Measurements from ENCODE around the gene MAGEA11.
"Not testable (repeated sequence)": the region's sequence is repeated elsewhere in the genome, so short reads cannot be mapped to it uniquely, and the experiment has no call there.

The MAGEA11 gene

DNA sequence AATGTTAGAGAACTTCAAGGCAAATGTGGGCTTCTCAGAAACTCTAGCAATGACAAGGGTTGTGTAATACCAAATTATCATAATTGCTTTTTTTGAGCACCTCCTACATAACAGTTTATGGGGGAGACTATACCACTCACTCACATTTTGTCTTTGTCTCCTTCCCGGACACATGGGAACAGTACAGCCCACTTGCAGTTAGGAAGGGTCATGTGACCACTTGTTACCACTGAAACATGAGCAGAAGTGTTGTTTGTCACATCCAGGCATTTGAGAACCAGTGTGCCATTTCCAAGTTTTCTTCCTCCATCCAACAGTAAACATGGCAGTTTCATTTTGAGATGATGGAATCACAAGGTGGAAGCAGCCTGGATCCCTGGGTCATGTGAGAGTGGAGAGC, 6.9 kb downstream of the MAGEA11 start:
- DNase-seq: no peak

GRCh38 chrX:149720021-149720689, 8.3 kb downstream of the MAGEA11 start:
- no peak for DNase-seq

- DNase-seq: not testable (repeated sequence)
These were observed 9.4 kb downstream of the MAGEA11 start for GRCh38 chrX:149721241-149721640.

- DNase-seq: no peak
These were observed 9.9 kb downstream of the MAGEA11 start for GRCh38 chrX:149721778-149722177.

- DNase-seq: not testable (repeated sequence)
These were observed 11.8 kb downstream of the MAGEA11 start for GRCh38 chrX:149723583-149724118.

DNA sequence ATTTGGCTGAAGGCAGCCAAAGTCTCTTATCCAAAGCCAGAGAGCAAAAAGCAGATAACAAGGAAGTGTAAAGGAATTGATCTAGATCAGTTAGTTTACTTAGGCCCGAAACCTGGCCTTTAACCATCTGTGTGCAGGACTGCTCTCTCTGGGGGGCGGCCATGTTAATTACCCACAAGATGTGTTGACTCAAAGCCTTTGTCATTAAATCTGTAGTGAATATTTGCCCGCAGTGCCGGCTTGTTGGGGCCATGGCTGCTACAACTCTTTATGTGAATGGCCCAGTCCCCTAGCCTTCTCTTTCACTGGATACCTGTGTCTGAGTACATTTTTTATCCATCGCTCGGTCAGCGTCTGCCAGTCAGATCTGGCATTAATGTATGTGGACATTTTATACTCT, 15.4 kb downstream of the MAGEA11 start:
- not testable (repeated sequence) for DNase-seq

- DNase-seq: not testable (repeated sequence)
These were observed 30.4 kb downstream of the MAGEA11 start for GRCh38 chrX:149742269-149742668.

DNA sequence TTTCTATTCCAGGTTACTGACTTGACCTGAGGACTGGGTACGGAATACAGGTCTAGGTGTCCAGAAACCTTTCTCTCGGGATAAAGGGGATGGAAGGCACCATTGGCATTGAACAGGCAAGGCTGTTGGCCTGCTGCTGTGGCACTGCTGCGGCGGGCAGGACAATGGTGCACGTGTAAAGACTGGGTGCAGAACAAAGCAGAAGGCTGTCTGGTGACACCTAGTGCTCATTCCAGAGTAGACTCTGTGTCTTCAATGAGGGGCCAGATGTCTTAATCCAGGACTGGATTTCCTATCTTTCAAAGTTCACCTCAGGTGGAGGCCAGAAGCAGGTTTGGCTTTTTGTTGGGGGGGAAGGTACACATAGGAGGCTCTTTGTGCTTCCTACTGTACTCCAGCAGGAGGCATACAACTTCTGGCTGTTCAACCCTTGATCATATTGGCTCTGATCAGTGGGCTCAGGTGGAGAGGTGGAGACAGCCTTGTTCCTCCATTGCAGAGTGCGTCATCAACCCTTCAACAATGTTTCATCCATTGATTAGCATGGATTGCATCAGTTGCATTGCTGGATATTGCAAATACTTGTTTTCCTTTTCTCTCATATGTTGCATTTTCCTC, 34.6 kb downstream of the MAGEA11 start:
- DNase-seq: not testable (repeated sequence)

- no peak for DNase-seq
These were observed 45.6 kb downstream of the MAGEA11 start for GRCh38 chrX:149757206-149758067.

- no peak for DNase-seq
These were observed 46.3 kb downstream of the MAGEA11 start for GRCh38 chrX:149758068-149758714.

DNA sequence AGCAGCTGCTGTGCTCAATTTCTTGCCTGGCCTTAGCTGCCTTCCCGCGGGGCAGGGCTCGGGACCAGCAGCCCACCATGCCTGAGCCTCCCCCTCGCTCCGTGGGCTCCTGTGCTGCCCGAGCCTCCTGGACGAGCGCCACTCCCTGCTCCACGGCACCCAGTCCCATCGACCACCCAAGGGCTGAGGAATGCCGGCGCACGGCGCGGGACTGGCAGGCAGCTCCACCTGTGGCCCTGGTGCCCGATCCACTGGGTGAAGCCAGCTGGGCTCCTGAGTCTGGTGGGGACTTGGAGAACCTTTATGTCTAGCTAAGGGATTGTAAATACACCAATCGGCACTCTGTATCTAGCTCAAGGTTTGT, 46.8 kb downstream of the MAGEA11 start:
- not testable (repeated sequence) for DNase-seq

DNA sequence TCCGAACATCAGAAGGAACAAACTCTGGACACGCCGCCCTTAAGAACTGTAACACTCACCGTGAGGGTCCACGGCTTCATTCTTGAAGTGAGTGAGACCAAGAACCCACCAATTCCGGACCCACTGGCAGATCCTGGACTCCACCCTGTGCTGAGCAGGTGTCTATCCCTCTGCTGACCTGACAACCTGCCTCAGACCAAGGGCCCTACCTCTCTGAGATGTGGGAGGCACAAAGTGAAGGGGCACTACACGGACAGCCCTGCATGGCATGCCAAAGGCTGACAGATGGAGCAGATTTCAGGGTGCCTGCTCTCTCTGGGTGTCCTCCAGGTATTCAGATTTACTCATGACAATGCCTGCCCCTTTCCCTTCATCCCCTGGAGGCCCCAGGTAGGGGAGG, 48.0 kb downstream of the MAGEA11 start:
- no peak for DNase-seq

DNA sequence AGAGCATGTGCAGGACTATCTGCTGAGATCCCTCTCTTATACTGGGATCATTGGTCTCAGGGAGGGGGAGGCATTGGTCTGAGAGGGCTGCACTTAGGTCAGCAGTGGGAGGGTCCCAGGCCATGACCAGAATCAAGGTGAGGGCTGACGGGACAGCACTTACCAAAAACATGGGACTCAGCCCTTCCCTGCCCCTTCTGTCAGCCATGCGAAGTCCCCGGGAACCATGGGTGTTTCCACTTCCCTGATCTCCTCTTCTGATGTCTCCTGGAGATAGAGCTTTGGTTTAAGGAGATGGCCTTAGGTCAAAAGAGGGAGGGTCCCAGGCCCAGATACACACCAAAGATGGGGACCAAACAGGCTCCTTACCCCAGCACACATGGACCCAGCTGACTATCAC, 49.1 kb downstream of the MAGEA11 start:
- no peak for DNase-seq

DNA sequence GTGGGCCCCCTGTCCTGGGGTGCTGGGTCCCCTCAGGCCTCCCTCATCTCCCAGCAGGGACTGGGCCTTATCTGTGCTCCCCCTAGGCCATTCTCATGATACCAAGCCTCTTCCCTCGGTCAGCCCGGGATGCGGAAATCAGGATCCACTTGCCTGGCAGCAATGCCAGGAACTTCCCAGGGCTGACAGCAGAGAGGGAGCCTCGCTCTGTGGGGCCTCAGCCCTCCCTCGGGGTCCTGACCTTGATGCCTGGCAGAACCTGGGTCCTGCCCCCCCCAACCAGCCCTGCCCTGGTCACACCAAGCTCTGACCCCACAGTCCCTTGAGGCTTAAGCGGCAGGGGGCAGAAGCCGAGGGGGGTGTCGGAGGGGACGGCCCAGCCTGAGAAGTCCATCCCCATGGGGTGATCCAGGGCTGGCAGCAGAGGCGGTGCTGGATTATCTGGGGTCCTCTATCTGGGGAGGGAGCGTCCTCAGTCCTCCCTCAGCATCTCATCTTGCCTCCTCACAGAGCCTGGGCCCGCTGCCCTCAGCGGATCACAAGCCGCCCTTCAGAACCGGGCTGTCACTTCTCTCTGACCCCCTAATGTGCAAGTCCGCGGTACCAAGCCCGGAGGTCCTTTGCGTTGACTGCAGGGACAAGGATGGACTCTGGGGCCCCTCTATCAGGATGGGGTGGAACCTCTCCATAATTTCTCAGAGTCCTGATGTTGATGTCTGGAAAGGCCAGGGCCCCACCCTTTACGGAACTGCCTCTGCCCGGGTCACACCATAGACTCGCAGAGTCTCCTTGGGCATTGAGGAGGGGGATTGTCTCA, 50.2 kb downstream of the MAGEA11 start:
- DNase-seq: not testable (repeated sequence)

GRCh38 chrX:149762696-149763614, 51.1 kb downstream of the MAGEA11 start:
- DNase-seq: no peak
